ENCODE data around the gene CLASP1.
"Not testable (repeated sequence)": the region's sequence is repeated elsewhere in the genome, so short reads cannot be mapped to it uniquely, and the experiment has no call there.

Gene CLASP1

DNA sequence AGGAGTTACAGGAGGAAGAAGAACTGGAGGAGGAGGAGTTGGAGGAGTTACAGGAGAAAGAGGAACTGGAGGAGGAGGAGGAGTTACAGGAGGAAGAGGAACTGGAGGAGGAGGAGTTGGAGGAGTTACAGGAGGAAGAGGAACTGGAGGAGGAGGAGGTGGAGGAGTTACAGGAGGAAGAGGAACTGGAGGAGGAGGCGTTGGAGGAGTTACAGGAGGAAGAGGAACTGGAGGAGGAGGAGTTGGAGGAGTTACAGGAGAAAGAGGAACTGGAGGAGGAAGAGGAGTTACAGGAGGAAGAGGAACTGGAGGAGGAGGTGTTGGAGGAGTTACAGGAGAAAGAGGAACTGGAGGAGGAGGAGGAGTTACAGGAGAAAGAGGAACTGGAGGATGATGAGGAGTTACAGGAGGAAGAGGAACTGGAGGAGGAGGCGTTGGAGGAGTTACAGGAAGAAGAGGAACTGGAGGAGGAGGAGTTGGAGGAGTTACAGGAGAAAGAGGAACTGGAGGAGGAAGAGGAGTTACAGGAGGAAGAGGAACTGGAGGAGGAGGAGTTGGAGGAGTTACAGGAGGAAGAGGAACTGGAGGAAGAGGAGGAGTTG, 38.1 kb downstream of the CLASP1 start:
- H3K9me3 Mint-ChIP-seq, H3K36me3 Mint-ChIP-seq, H3K4me3 Mint-ChIP-seq, H3K27me3 Mint-ChIP-seq, H3K27ac Mint-ChIP-seq: not testable (repeated sequence)
- H3K4me1 Mint-ChIP-seq, result peaks cover 24% of the 10 kb centered on the region

- not testable (repeated sequence) for H3K27me3 Mint-ChIP-seq, H3K9me3 Mint-ChIP-seq, H3K4me3 Mint-ChIP-seq, H3K27ac Mint-ChIP-seq, H3K36me3 Mint-ChIP-seq
- H3K4me1 Mint-ChIP-seq, result peaks cover 31% of the 10 kb centered on the region
Observed at GRCh38 chr2:121610487-121610874, 38.8 kb downstream of the CLASP1 start.

- Mint-ChIP-seq H3K4me1 (peaks cover 36% of the 10 kb centered on the region), H3K9me3 (no peaks in the 10 kb centered on the region), H3K4me3 (no peak overlapping the region), H3K27me3 (no peaks in the 10 kb centered on the region), H3K36me3 (peaks cover 10% of the 10 kb centered on the region), H3K27ac (no peak overlapping the region)
Observed at GRCh38 chr2:121608967-121609366, 40.3 kb downstream of the CLASP1 start.

DNA sequence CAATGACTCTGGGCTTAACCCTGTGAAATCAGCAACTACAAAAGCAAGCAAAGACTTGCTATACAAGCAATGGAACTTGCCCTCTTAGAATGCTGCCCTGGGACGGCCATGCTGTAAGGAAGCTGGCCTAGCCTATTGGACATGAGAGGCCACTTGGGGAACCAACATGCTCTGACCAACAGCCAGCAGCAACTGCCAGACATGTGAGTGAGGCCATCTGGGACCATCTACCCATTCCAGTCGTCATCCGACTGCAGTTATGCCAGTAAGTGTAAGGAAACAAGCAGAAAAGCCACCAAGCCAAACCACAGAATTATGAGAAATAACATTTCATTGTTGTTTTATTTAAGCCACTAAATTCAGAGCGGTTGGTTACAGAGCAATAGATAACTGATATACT, 40.9 kb downstream of the CLASP1 start:
- Mint-ChIP-seq H3K4me1 (peaks cover 38% of the 10 kb centered on the region), H3K4me3 (no peak overlapping the region), H3K27ac (peak overlapping the region; percentile 14)

DNA sequence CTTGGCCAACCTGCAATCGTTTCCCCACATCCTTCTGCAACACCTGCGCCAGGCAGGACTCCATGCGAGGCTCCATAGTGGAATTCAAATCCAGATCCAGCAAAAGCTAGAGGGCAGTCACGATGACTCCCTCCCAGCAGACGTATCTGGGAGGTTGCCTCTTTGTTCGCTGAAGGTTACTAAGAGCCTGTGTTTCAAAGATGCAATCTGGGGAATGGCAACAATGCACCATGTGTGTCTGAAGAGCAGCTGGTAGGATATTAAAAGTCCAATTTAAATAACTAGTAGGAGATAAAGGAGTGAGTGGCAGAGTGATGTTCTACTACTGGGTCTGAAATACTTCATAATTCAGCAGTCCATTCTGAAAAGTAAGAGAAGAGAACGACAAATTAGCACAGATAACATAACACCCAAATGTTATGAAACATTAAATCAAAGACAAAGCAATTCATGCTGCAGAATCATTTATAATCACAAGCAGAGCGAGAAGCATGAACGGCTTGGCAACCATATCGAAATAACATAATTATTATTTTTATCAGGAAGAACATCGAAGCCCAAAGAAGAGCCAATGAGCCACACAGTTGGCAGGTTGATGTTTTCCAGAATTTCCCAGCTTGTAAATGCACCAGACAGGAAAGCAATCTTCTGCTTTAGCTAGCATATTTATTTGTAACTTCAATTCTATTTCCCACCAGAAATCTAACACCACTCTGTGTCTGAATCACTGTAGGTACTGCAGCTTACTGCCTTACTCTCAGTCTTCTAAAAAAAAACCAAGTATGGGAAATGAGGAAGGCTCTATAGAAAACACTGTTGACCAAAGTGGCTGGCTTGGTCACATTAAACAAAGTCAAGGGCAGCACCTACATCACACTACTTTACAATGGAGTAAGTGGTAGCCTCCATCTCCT, 43.2 kb downstream of the CLASP1 start:
- Mint-ChIP-seq H3K9me3 (no peaks in the 10 kb centered on the region), H3K36me3 (peaks cover 19% of the 10 kb centered on the region), H3K27ac (no peak overlapping the region), H3K4me3 (no peak overlapping the region), H3K4me1 (peaks cover 57% of the 10 kb centered on the region), H3K27me3 (no peaks in the 10 kb centered on the region)

More for the DNA sequence above, 40.9 kb downstream of the CLASP1 start:
- Mint-ChIP-seq H3K27me3 (no peaks in the 10 kb centered on the region), H3K9me3 (no peaks in the 10 kb centered on the region), H3K36me3 (peaks cover 13% of the 10 kb centered on the region)

- no peaks in the 10 kb centered on the region for H3K9me3 Mint-ChIP-seq
Observed at GRCh38 chr2:121603185-121603584, 46.1 kb downstream of the CLASP1 start.

DNA sequence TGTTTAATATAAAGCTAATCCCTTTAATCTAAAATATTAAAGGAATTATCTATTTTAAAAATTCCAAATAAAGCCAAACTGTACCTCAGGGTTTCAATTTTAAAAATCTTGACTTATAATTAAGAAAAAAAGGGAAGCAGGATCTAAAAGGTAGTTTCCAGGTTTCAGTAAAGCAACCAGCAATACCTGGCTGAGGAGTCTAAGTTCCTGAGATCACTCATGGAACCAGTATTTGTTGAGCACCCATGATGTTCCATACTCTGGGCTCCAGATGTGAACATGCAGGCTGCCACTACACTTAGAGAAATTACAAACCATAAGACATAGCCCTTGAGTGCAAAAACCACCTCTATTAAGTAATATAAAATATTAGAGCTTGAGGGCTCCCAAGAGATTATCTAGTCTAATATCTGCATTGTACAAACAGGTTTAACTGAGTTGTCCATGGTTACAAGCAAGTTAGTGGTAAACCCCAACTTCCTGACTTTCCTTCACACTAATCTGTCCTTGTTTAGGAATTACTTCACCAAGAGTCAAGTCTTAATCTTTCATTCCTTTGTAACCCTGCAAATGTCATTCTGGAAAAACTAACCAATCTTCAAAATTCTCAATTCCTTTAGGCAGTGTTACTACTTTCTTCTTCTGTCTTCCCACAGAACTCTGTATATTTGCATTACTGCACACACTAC, 49.2 kb downstream of the CLASP1 start:
- Mint-ChIP-seq H3K4me1 (peaks cover 69% of the 10 kb centered on the region), H3K27ac (peak overlapping the region; percentile 81), H3K4me3 (no peak overlapping the region), H3K36me3 (peaks cover 13% of the 10 kb centered on the region), H3K27me3 (no peaks in the 10 kb centered on the region), H3K9me3 (no peaks in the 10 kb centered on the region)

More at GRCh38 chr2:121603185-121603584, 46.1 kb downstream of the CLASP1 start:
- H3K27ac Mint-ChIP-seq, result peak overlapping the region; percentile 59
- H3K36me3 Mint-ChIP-seq, result peaks cover 20% of the 10 kb centered on the region
- no peaks in the 10 kb centered on the region for H3K27me3 Mint-ChIP-seq
- H3K4me3 Mint-ChIP-seq, result no peak overlapping the region
- peaks cover 59% of the 10 kb centered on the region for H3K4me1 Mint-ChIP-seq

DNA sequence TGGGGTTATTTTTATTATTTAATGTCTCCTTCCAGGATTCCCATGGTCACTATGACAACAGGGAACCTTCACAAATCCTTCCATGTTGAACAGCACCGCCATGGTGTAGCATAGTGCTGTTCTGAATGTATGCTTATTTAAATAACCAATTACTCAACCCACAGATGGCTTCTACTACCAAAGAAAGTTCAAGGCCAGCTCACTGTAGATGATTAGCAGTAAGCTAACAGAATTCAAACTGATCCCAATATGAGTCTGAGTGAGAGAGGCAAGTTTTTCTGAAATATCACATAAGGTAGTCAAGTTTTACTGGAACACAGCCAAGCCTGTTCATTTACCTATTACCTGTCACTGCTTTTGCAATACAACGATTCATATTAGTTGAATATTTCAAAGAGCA, 51.2 kb downstream of the CLASP1 start:
- Mint-ChIP-seq H3K27ac (peak overlapping the region; percentile 38), H3K4me1 (peaks cover 62% of the 10 kb centered on the region), H3K36me3 (peaks cover 9% of the 10 kb centered on the region), H3K9me3 (no peaks in the 10 kb centered on the region), H3K4me3 (no peak overlapping the region), H3K27me3 (no peaks in the 10 kb centered on the region)

DNA sequence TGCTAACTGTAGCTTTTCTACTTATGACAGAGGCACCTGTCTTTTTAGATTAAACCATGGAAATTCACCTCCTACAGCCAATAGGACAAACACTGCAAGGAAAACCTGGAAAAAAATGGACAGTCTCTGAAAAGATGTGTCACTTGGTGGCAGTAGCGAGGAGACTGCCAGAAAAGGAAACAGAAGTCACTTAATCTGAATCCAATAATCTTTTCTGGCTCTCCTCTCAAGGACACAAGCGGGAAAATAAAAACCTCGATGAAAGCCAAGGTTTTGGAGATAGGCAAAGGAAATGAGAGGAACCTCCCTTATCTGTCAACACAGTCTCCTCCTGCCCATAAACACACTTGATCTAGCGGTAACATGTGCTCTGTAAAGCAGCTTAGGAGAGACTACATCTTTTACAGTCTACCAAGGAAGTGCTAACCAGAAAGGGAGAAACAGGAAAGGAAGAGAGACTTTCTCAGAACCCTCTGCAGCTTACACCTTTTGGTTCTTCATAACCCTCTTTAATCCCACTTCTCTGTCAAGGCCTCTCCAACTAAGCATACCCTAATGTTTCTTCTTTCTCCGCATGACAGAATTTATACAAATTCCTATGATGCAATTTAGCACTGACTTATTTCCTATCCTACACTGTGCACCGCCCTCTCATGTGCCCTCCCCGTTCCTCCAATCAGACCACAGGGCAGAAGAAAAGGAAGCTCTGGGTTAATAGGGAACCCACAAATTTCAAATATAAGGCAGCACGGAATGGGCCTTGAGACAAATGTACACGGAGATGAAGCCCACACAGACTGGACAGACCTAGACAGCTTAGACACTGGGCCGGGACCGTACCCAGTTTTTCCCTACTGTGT, 52.8 kb downstream of the CLASP1 start:
- peaks cover 3% of the 10 kb centered on the region for H3K36me3 Mint-ChIP-seq
- no peaks in the 10 kb centered on the region for H3K9me3 Mint-ChIP-seq
- H3K4me3 Mint-ChIP-seq, result peak overlapping the region; percentile 81
- peak overlapping the region; percentile 87 for H3K27ac Mint-ChIP-seq
- H3K27me3 Mint-ChIP-seq, result no peaks in the 10 kb centered on the region
- peaks cover 60% of the 10 kb centered on the region for H3K4me1 Mint-ChIP-seq

GRCh38 chr2:121595012-121595891, 54.0 kb downstream of the CLASP1 start:
- peaks cover 2% of the 10 kb centered on the region for H3K36me3 Mint-ChIP-seq
- H3K4me1 Mint-ChIP-seq, result peaks cover 53% of the 10 kb centered on the region
- H3K9me3 Mint-ChIP-seq, result no peaks in the 10 kb centered on the region
- H3K4me3 Mint-ChIP-seq, result peak overlapping the region; percentile 81
- H3K27me3 Mint-ChIP-seq, result no peaks in the 10 kb centered on the region
- H3K27ac Mint-ChIP-seq, result peak overlapping the region; percentile 87

- H3K27ac Mint-ChIP-seq, result no peak overlapping the region
- H3K9me3 Mint-ChIP-seq, result no peaks in the 10 kb centered on the region
- H3K4me3 Mint-ChIP-seq, result no peak overlapping the region
- no peaks in the 10 kb centered on the region for H3K27me3 Mint-ChIP-seq
- H3K36me3 Mint-ChIP-seq, result peaks cover 2% of the 10 kb centered on the region
- H3K4me1 Mint-ChIP-seq, result peaks cover 34% of the 10 kb centered on the region
Observed at GRCh38 chr2:121591199-121591598, 58.1 kb downstream of the CLASP1 start.

- Mint-ChIP-seq H3K27ac (no peak overlapping the region), H3K4me3 (no peak overlapping the region), H3K9me3 (no peaks in the 10 kb centered on the region), H3K36me3 (no peaks in the 10 kb centered on the region), H3K27me3 (no peaks in the 10 kb centered on the region), H3K4me1 (peaks cover 31% of the 10 kb centered on the region)
Observed at GRCh38 chr2:121588357-121588756, 60.9 kb downstream of the CLASP1 start.

DNA sequence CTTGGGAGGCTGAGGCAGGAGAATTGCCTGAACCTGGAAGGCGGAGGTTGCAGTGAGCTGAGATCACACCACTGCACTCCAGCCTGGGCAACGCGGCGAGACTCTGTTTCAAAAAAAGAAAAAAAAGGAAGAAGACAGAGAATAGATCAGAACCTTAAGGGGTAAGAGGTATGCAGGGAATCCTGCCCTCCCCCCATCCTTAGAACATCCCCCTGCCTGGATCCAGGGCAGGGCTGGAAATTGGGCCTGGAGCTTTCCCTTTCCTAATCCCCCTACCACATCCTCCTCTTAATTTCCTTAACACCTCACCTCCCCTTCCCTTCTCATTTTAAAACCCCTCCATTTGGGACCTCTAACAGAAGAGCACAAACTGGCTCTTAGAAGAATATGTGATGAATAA, 62.1 kb downstream of the CLASP1 start:
- Mint-ChIP-seq H3K9me3 (no peaks in the 10 kb centered on the region), H3K4me3 (no peak overlapping the region), H3K27ac (no peak overlapping the region), H3K36me3 (no peaks in the 10 kb centered on the region), H3K4me1 (peaks cover 34% of the 10 kb centered on the region), H3K27me3 (no peaks in the 10 kb centered on the region)

GRCh38 chr2:121584741-121585140, 64.5 kb downstream of the CLASP1 start:
- Mint-ChIP-seq H3K27me3 (no peaks in the 10 kb centered on the region), H3K27ac (no peak overlapping the region), H3K36me3 (no peaks in the 10 kb centered on the region), H3K4me3 (no peak overlapping the region), H3K4me1 (peaks cover 29% of the 10 kb centered on the region), H3K9me3 (no peaks in the 10 kb centered on the region)

All from activated naive CD4-positive, alpha-beta T cell treated with anti-CD3 and anti-CD28 coated beads, Interleukin-2, amount 50 U/mL, for 24 hours (primary cell).